ENCODE measurements around the gene SYNE1. TPM values are rescaled to one million over a fixed set of nuclear protein-coding genes. Genes with fewer than 3 reads are reported as not detected.

SYNE1 gene
- total RNA-seq, 1 experiment from 2014 or later, result 6.5 TPM

DNA sequence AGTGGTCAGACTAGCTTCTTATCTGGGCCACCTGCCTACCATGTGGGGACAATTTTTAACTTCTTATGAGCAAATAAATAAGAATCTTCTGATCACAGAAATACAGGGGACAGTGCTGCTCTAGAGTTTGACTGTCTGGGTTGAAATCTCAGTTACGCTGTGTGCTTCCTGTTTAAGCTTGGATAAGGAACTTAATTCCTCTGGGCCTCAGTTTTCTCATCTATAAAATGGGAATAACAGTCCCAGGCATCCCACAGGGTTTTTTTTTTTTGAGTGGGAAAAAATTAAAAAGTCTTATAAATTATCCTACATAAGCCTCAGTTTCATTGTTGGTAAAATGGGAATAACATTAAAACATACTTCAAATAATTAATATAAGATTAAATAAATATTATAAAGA is 488.8 kb downstream of the SYNE1 start (continued):
- TF ChIP-seq, protein P1, sequence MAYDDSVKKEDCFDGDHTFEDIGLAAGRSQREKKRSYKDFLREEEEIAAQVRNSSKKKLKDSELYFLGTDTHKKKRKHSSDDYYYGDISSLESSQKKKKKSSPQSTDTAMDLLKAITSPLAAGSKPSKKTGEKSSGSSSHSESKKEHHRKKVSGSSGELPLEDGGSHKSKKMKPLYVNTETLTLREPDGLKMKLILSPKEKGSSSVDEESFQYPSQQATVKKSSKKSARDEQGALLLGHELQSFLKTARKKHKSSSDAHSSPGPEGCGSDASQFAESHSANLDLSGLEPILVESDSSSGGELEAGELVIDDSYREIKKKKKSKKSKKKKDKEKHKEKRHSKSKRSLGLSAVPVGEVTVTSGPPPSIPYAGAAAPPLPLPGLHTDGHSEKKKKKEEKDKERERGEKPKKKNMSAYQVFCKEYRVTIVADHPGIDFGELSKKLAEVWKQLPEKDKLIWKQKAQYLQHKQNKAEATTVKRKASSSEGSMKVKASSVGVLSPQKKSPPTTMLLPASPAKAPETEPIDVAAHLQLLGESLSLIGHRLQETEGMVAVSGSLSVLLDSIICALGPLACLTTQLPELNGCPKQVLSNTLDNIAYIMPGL (CRISPR knock-in tag; IDR thresholded peaks at IDR 0.05), result no peak
- no peak for TF ChIP-seq ATF3 (CRISPR knock-in tag; conservative IDR thresholded peaks at IDR 0.05)
- TF ChIP-seq OVOL2 (CRISPR knock-in tag; IDR thresholded peaks at IDR 0.05; ENCODE audit: borderline replicate concordance), result no peak

GRCh38 chr6:152147269-152147668 is 489.9 kb downstream of the SYNE1 start:
- no peaks in the 10 kb centered on the region for H3K9me3 Mint-ChIP-seq
- ATAC-seq (no peak), DNase-seq (ENCODE audit: low spot score) (no peak)
- H3K36me3 Mint-ChIP-seq, result no peaks in the 10 kb centered on the region
- ChIA-PET CTCF (interaction anchor here (1.1 to 1.2 kb wide), 2 partner anchors 23 to 499 kb away, joined by 3 to 8 read pairs; no protein-coding TSS in a partner anchor), POLR2A (no interaction called here)
- no peak overlapping the region for H3K27ac Mint-ChIP-seq
- H3K27me3 Mint-ChIP-seq (ENCODE audit: low read depth), result no peaks in the 10 kb centered on the region
- H3K4me3 Mint-ChIP-seq, result no peak overlapping the region
- H3K4me1 Mint-ChIP-seq, result peaks cover 12% of the 10 kb centered on the region
- TF ChIP-seq RORB (CRISPR knock-in tag; IDR thresholded peaks at IDR 0.05) (no peak), ZNF281 (CRISPR knock-in tag; IDR thresholded peaks at IDR 0.05) (no peak), ZNF317 (CRISPR knock-in tag; IDR thresholded peaks at IDR 0.05; ENCODE audit: borderline replicate concordance, low read depth) (no peak), ZNF416 (CRISPR knock-in tag; IDR thresholded peaks at IDR 0.05) (no peak), ZNF425 (CRISPR knock-in tag; conservative IDR thresholded peaks at IDR 0.05) (no peak), ZNF396 (CRISPR knock-in tag; IDR thresholded peaks at IDR 0.05; ENCODE audit: borderline replicate concordance) (no peak), FOXJ3 (CRISPR knock-in tag; IDR thresholded peaks at IDR 0.05; ENCODE audit: borderline replicate concordance) (no peak), ZNF423 (CRISPR knock-in tag; IDR thresholded peaks at IDR 0.05) (no peak), ZNF219 (CRISPR knock-in tag; IDR thresholded peaks at IDR 0.05; ENCODE audit: borderline replicate concordance) (no peak), MAX (CRISPR knock-in tag; IDR thresholded peaks at IDR 0.05) (no peak), NR2C2 (CRISPR knock-in tag; IDR thresholded peaks at IDR 0.05) (no peak), TEAD1 (CRISPR knock-in tag; IDR thresholded peaks at IDR 0.05) (no peak)
- TF ChIP-seq, protein P2, sequence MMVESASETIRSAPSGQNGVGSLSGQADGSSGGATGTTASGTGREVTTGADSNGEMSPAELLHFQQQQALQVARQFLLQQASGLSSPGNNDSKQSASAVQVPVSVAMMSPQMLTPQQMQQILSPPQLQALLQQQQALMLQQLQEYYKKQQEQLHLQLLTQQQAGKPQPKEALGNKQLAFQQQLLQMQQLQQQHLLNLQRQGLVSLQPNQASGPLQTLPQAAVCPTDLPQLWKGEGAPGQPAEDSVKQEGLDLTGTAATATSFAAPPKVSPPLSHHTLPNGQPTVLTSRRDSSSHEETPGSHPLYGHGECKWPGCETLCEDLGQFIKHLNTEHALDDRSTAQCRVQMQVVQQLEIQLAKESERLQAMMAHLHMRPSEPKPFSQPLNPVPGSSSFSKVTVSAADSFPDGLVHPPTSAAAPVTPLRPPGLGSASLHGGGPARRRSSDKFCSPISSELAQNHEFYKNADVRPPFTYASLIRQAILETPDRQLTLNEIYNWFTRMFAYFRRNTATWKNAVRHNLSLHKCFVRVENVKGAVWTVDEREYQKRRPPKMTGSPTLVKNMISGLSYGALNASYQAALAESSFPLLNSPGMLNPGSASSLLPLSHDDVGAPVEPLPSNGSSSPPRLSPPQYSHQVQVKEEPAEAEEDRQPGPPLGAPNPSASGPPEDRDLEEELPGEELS (CRISPR knock-in tag; IDR thresholded peaks at IDR 0.05), result no peak
- TF ChIP-seq, protein P3, sequence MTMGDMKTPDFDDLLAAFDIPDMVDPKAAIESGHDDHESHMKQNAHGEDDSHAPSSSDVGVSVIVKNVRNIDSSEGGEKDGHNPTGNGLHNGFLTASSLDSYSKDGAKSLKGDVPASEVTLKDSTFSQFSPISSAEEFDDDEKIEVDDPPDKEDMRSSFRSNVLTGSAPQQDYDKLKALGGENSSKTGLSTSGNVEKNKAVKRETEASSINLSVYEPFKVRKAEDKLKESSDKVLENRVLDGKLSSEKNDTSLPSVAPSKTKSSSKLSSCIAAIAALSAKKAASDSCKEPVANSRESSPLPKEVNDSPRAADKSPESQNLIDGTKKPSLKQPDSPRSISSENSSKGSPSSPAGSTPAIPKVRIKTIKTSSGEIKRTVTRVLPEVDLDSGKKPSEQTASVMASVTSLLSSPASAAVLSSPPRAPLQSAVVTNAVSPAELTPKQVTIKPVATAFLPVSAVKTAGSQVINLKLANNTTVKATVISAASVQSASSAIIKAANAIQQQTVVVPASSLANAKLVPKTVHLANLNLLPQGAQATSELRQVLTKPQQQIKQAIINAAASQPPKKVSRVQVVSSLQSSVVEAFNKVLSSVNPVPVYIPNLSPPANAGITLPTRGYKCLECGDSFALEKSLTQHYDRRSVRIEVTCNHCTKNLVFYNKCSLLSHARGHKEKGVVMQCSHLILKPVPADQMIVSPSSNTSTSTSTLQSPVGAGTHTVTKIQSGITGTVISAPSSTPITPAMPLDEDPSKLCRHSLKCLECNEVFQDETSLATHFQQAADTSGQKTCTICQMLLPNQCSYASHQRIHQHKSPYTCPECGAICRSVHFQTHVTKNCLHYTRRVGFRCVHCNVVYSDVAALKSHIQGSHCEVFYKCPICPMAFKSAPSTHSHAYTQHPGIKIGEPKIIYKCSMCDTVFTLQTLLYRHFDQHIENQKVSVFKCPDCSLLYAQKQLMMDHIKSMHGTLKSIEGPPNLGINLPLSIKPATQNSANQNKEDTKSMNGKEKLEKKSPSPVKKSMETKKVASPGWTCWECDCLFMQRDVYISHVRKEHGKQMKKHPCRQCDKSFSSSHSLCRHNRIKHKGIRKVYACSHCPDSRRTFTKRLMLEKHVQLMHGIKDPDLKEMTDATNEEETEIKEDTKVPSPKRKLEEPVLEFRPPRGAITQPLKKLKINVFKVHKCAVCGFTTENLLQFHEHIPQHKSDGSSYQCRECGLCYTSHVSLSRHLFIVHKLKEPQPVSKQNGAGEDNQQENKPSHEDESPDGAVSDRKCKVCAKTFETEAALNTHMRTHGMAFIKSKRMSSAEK (CRISPR knock-in tag; IDR thresholded peaks at IDR 0.05; ENCODE audit: borderline replicate concordance), result no peak
- TF ChIP-seq, protein P4, sequence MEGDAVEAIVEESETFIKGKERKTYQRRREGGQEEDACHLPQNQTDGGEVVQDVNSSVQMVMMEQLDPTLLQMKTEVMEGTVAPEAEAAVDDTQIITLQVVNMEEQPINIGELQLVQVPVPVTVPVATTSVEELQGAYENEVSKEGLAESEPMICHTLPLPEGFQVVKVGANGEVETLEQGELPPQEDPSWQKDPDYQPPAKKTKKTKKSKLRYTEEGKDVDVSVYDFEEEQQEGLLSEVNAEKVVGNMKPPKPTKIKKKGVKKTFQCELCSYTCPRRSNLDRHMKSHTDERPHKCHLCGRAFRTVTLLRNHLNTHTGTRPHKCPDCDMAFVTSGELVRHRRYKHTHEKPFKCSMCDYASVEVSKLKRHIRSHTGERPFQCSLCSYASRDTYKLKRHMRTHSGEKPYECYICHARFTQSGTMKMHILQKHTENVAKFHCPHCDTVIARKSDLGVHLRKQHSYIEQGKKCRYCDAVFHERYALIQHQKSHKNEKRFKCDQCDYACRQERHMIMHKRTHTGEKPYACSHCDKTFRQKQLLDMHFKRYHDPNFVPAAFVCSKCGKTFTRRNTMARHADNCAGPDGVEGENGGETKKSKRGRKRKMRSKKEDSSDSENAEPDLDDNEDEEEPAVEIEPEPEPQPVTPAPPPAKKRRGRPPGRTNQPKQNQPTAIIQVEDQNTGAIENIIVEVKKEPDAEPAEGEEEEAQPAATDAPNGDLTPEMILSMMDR (IDR thresholded peaks at IDR 0.05), result no peak
- TF ChIP-seq, protein P5, sequence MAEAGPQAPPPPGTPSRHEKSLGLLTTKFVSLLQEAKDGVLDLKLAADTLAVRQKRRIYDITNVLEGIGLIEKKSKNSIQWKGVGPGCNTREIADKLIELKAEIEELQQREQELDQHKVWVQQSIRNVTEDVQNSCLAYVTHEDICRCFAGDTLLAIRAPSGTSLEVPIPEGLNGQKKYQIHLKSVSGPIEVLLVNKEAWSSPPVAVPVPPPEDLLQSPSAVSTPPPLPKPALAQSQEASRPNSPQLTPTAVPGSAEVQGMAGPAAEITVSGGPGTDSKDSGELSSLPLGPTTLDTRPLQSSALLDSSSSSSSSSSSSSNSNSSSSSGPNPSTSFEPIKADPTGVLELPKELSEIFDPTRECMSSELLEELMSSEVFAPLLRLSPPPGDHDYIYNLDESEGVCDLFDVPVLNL (CRISPR knock-in tag; IDR thresholded peaks at IDR 0.05; ENCODE audit: borderline replicate concordance, low read depth), result no peak

Data from WTC11 (cell line).